A673 (cell line): ENCODE data around the gene KLF8.
"Not testable (repeated sequence)": the region's sequence is repeated elsewhere in the genome, so short reads cannot be mapped to it uniquely, and the experiment has no call there.

Experiments
- CTCF ChIP-seq: fragments of 300-800, 200-600 bp; sonication (generic); conservative IDR thresholded peaks from 2 replicates; pipeline ENCODE4 v1.5.1; 2017; ENCODE audit warnings: low read depth, mild to moderate bottlenecking, antibody characterized with exemption, low read length, moderate library complexity, mixed read lengths
- EZH2 ChIP-seq: fragments of 200-600 bp; sonication (generic); IDR thresholded peaks from 2 replicates; pipeline ENCODE4 v1.6.1; 2017; ENCODE audit warnings: borderline replicate concordance, low read depth, mild to moderate bottlenecking, mixed read lengths, antibody characterized with exemption, low read length; ENCODE audit not compliant: poor library complexity, severe bottlenecking

- not testable (repeated sequence) for TF ChIP-seq CTCF, EZH2
Observed at GRCh38 chrX:56206945-56207344, 25.2 kb upstream of the KLF8 start.
